Astrocyte (in vitro differentiated cells and primary cell): ENCODE data around the gene ORMDL3. TPM values are rescaled to one million over a fixed set of nuclear protein-coding genes. Genes with fewer than 3 reads are reported as not detected.

Experiments used
- DNase-seq: peaks from one replicate; pipeline ENCODE4 v3.0.0-alpha.2; 2010; ENCODE audit warnings: low read depth
- FAIRE-seq: peaks from 2 replicates; lab custom pipeline; 2011; peaks lifted over from hg19 to GRCh38; lab: Jason Lieb, UNC
- H2AFZ ChIP-seq: 2 replicates; pipeline ENCODE4 v1.6.0; 2012; ENCODE audit warnings: low read depth, low read length, inconsistent platforms
- H3K27ac ChIP-seq: 2 replicates; pipeline ENCODE4 v1.5.1; 2011; ENCODE audit warnings: low read depth, low read length, inconsistent platforms
- H3K27me3 ChIP-seq: 2 replicates; pipeline ENCODE4 v1.6.0; 2011; ENCODE audit warnings: low read length, inconsistent platforms; ENCODE audit not compliant: insufficient read depth
- H3K36me3 ChIP-seq: 2 replicates; pipeline ENCODE4 v1.5.1; 2011; ENCODE audit warnings: low read length, inconsistent platforms; ENCODE audit not compliant: insufficient read depth
- H3K4me1 ChIP-seq: 2 replicates; pipeline ENCODE4 v1.5.1; 2011; ENCODE audit warnings: low read length, inconsistent platforms; ENCODE audit not compliant: insufficient read depth
- H3K4me2 ChIP-seq: 2 replicates; pipeline ENCODE4 v1.6.0; 2012; ENCODE audit warnings: low read length, inconsistent platforms
- H3K4me3 ChIP-seq: 2 replicates; pipeline ENCODE4 v1.5.1; 2011; ENCODE audit warnings: low read depth, mild to moderate bottlenecking, low read length, inconsistent platforms; ENCODE audit not compliant: insufficient read depth
- H3K79me2 ChIP-seq: 2 replicates; pipeline ENCODE4 v1.6.0; 2012; ENCODE audit warnings: mild to moderate bottlenecking, low read length, inconsistent platforms; ENCODE audit not compliant: insufficient read depth
- H3K9ac ChIP-seq: 2 replicates; pipeline ENCODE4 v1.6.0; 2012; ENCODE audit warnings: mild to moderate bottlenecking, low read length, inconsistent platforms
- H3K9me3 ChIP-seq: 2 replicates; pipeline ENCODE4 v1.5.1; 2012; ENCODE audit warnings: low read depth, mild to moderate bottlenecking, low read length, inconsistent platforms; ENCODE audit not compliant: insufficient read depth
- H4K20me1 ChIP-seq: 2 replicates; pipeline ENCODE4 v1.6.0; 2012; ENCODE audit warnings: low read length, inconsistent platforms; ENCODE audit not compliant: insufficient read depth
- H3K27ac Mint-ChIP-seq: one replicate; pipeline ENCODE4 v1.8.0; 2021; ENCODE audit warnings: mild to moderate bottlenecking, mixed read lengths; ENCODE audit not compliant: unreplicated experiment
- H3K27me3 Mint-ChIP-seq: one replicate; pipeline ENCODE4 v1.8.0; 2021; ENCODE audit warnings: low read depth, mixed read lengths; ENCODE audit not compliant: unreplicated experiment
- H3K36me3 Mint-ChIP-seq: one replicate; pipeline ENCODE4 v1.8.0; 2021; ENCODE audit warnings: low read depth, mixed read lengths; ENCODE audit not compliant: unreplicated experiment
- H3K4me1 Mint-ChIP-seq: one replicate; pipeline ENCODE4 v1.8.0; 2021; ENCODE audit warnings: low read depth, mixed read lengths; ENCODE audit not compliant: unreplicated experiment
- H3K4me3 Mint-ChIP-seq: one replicate; pipeline ENCODE4 v1.8.0; 2021; ENCODE audit warnings: mild to moderate bottlenecking, moderate library complexity, mixed read lengths; ENCODE audit not compliant: unreplicated experiment
- H3K9me3 Mint-ChIP-seq: one replicate; pipeline ENCODE4 v1.8.0; 2021; ENCODE audit warnings: mild to moderate bottlenecking, mixed read lengths; ENCODE audit not compliant: unreplicated experiment
- EZH2 ChIP-seq: IDR thresholded peaks from 2 replicates; pipeline ENCODE4 v1.6.1; 2012; ENCODE audit warnings: mild to moderate bottlenecking, low read length, inconsistent platforms; ENCODE audit not compliant: insufficient read depth
- total RNA-seq: library from RNA; stranded (reverse); gene quantifications from 2 replicates; pipeline ENCODE4 v1.2.1, GENCODE V29; 2021
- TF ChIP-seq, protein P1 (sequence below): IDR thresholded peaks from 2 replicates; pipeline ENCODE4 v1.5.1; 2011; ENCODE audit warnings: low read depth, mild to moderate bottlenecking, inconsistent platforms, low read length, moderate library complexity; ENCODE audit not compliant: insufficient read depth

Gene ORMDL3
- total RNA-seq, 1 donor from 2014 or later: 65.3 TPM

DNA sequence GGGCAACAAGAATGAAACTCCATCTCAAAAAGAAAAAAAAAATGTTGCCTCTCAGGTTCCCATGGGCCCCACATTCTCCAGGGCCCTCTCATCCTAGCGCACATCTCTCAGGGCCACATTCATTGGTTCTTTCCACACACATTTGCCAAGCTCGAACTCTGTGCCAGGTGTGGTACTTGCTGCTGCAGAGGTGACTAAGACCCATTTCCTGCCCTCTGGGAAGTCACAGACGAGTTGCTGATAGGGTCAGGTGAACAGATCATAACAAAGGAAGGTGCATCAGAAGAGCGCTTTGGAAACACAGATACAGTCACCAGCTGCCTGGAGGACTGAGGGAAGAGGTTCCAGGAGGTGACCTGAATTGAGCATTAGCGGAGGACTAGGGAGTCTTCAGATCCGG, 36.4 kb upstream of the ORMDL3 start:
- H2AFZ ChIP-seq: no peak overlapping the region
- FAIRE-seq: no peak
- Mint-ChIP-seq H3K4me1 (peaks cover 10% of the 10 kb centered on the region), H3K9me3 (no peaks in the 10 kb centered on the region), H3K27me3 (peaks cover 41% of the 10 kb centered on the region), H3K36me3 (no peaks in the 10 kb centered on the region), H3K4me3 (no peak overlapping the region), H3K27ac (no peak overlapping the region)
- no peak overlapping the region for H3K9ac ChIP-seq
- no peaks in the 10 kb centered on the region for H3K4me1 ChIP-seq
- H3K4me2 ChIP-seq: no peak overlapping the region
- TF ChIP-seq, protein P1, sequence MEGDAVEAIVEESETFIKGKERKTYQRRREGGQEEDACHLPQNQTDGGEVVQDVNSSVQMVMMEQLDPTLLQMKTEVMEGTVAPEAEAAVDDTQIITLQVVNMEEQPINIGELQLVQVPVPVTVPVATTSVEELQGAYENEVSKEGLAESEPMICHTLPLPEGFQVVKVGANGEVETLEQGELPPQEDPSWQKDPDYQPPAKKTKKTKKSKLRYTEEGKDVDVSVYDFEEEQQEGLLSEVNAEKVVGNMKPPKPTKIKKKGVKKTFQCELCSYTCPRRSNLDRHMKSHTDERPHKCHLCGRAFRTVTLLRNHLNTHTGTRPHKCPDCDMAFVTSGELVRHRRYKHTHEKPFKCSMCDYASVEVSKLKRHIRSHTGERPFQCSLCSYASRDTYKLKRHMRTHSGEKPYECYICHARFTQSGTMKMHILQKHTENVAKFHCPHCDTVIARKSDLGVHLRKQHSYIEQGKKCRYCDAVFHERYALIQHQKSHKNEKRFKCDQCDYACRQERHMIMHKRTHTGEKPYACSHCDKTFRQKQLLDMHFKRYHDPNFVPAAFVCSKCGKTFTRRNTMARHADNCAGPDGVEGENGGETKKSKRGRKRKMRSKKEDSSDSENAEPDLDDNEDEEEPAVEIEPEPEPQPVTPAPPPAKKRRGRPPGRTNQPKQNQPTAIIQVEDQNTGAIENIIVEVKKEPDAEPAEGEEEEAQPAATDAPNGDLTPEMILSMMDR: no peak
- no peak for TF ChIP-seq EZH2
- no peak overlapping the region for H3K27ac ChIP-seq
- H3K27me3 ChIP-seq: no peaks in the 10 kb centered on the region
- H3K9me3 ChIP-seq: no peaks in the 10 kb centered on the region
- H4K20me1 ChIP-seq: no peaks in the 10 kb centered on the region
- H3K36me3 ChIP-seq: no peaks in the 10 kb centered on the region
- no peak for DNase-seq
- no peak overlapping the region for H3K4me3 ChIP-seq
- H3K79me2 ChIP-seq: no peaks in the 10 kb centered on the region

- Mint-ChIP-seq H3K4me3 (no peak within 1 kb of the TSS), H3K27ac (no peak within 1 kb of the TSS)
- FAIRE-seq: no peak
These were observed 35.3 kb upstream of the ORMDL3 start, which contains the start of gene GSDMA for GRCh38 chr17:39962642-39963220. GSDMA (plus strand) TSS chr17:39963004; CDS start chr17:39965688, 2,684 bp downstream.

More at GRCh38 chr17:39962642-39963220, 35.3 kb upstream of the ORMDL3 start, which contains the start of gene GSDMA:
- Mint-ChIP-seq H3K4me1 (peaks cover 10% of the 10 kb centered on the region), H3K9me3 (no peaks in the 10 kb centered on the region), H3K36me3 (no peaks in the 10 kb centered on the region), H3K27me3 (peaks cover 38% of the 10 kb centered on the region)
- Histone ChIP-seq H3K4me2 (no peak within 1 kb of the TSS), H3K36me3 (no peaks in the 10 kb centered on the region), H3K27me3 (no peaks in the 10 kb centered on the region), H3K9me3 (no peaks in the 10 kb centered on the region), H3K4me3 (no peak within 1 kb of the TSS), H3K9ac (no peak within 1 kb of the TSS), H3K79me2 (no peaks in the 10 kb centered on the region), H4K20me1 (no peaks in the 10 kb centered on the region), H2AFZ (no peak within 1 kb of the TSS), H3K27ac (no peak within 1 kb of the TSS), H3K4me1 (no peaks in the 10 kb centered on the region)
- no peak for DNase-seq
- TF ChIP-seq EZH2: no peak
- TF ChIP-seq, protein P1: no peak
